Sigmoid colon (tissue), 7 donors: ENCODE results near the gene LDLRAD3. TPM values are rescaled to one million over a fixed set of nuclear protein-coding genes. Genes with fewer than 3 reads are reported as not detected.

Experiments
- DNase-seq: peaks from one replicate; pipeline ENCODE4 v3.0.0-alpha.2; 2019
- H3K27ac ChIP-seq, 4 donors: fragments of 200-600 bp; sonication (generic); one replicate each; pipeline ENCODE4 v1.5.1; 2016 to 2019; ENCODE audit warnings: mild to moderate bottlenecking in 1 of 4
- H3K27me3 ChIP-seq, 3 donors: fragments of 200-600 bp; sonication (generic); one replicate each; pipeline ENCODE4 v1.5.1; 2019; ENCODE audit warnings: mild to moderate bottlenecking in 1 of 3
- H3K36me3 ChIP-seq, 4 donors: fragments of 200-600 bp; sonication (generic); one replicate each; pipeline ENCODE4 v1.5.1; 2016 to 2019
- H3K4me1 ChIP-seq, 4 donors: fragments of 200-600 bp; sonication (generic); one replicate each; pipeline ENCODE4 v1.5.1; 2017 to 2019
- H3K4me3 ChIP-seq, 4 donors: fragments of 200-600 bp; sonication (generic); one replicate each; pipeline ENCODE4 v1.5.1; 2017 to 2019; ENCODE audit warnings: mild to moderate bottlenecking in 2 of 4, moderate library complexity in 1 of 4
- H3K9me3 ChIP-seq, 4 donors: fragments of 200-600 bp in 3 of 4; sonication (generic) in 3 of 4; one replicate each; pipeline versions ENCODE4 v1.5.1 to v1.6.1; 2013 to 2019
- CTCF ChIP-seq, 4 experiments: fragments of 450-650 bp in 3 of 4; fragments of 200-600 bp in 1 of 4; IDR thresholded peaks; one replicate each; pipeline ENCODE4 v1.5.1; 2016 to 2019; ENCODE audit warnings: antibody characterized with exemption in 4 of 4, mild to moderate bottlenecking in 3 of 4, moderate library complexity in 2 of 4
- EP300 ChIP-seq, 4 donors: sonication (generic); formaldehyde crosslinking; IDR thresholded peaks; one replicate each; pipeline ENCODE4 v1.6.1; 2017; ENCODE audit warnings: antibody characterized with exemption in 4 of 4
- POLR2A ChIP-seq, 2 donors: fragments of 450-650 bp; IDR thresholded peaks; one replicate each; pipeline ENCODE4 v1.6.1; 2016; ENCODE audit warnings: antibody characterized with exemption in 2 of 2, mild to moderate bottlenecking in 2 of 2, moderate library complexity in 2 of 2
- POLR2AphosphoS5 ChIP-seq, 4 donors: sonication (generic); formaldehyde crosslinking; IDR thresholded peaks; one replicate each; pipeline ENCODE4 v1.6.1; 2017; ENCODE audit warnings: antibody characterized with exemption in 4 of 4
- WGBS, 2 donors: extraction: QIAGEN DNeasy Blood & Tissue Kit; methylation state at CpG; one replicate each; pipeline ENCODE4 v1.1.7; 2013; 5-methylcytosine and 5-hydroxymethylcytosine counted together
- intact Hi-C: fragments of 100-400 bp; cut with DNase I; formaldehyde crosslinking; loops from one replicate; pipeline ENCODE4 v1.15.1; 2023
- polyA plus RNA-seq, 3 donors: library from polyadenylated mRNA; stranded (reverse); fragments of 200-250 nt; gene quantifications; one replicate each; pipeline ENCODE4 v1.2.3, GENCODE V29; 2013
- total RNA-seq, 4 donors: library from RNA; depleted of rRNA; stranded (reverse); fragments of >200 nt; gene quantifications; one replicate each; pipeline ENCODE4 v1.1.0, GENCODE V29; 2016
- donor health status: healthy with polysubstance abuse.
- donor health status: Bipolar disorder and iron deficiency.
- donor health status: healthy.

The LDLRAD3 gene
- total and polyA plus RNA-seq, 7 donors, result 0.23 to 23.4 (median 10.2) TPM

DNA sequence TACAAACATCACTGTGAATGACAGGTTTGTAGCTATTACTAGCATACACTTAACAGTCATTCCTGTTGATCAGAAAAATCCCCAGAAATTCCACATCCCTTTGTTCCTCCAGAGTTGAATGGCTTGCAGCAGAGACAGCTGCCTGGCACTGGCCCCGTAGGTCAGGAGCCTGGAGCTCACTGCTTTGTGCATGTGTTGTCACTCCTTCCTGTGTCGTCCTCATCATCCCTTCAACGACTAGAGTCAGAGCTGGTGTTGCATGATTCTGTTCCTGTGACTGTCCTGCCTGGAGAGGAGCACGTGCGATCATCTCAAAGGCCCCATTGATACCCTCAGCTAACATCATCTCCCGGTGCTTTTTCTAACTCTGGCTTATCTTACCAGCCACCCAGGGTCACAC is 58.3 kb downstream of the LDLRAD3 start:
- Histone ChIP-seq H3K4me1 (no peaks in the 10 kb centered on the region), H3K27me3 (no peaks in the 10 kb centered on the region), H3K27ac (no peak overlapping the region), H3K36me3 (no peaks in the 10 kb centered on the region), H3K4me3 (no peak overlapping the region), H3K9me3 (peaks cover 0 to 6% (median 0%) of the 10 kb centered on the region in 4 donors)
- no peak for DNase-seq
- intact Hi-C loops, result no loop called here
- 77 to 87% methylated on average over 6 of the region's 6 CpGs for WGBS, 2 donors
- TF ChIP-seq POLR2A (IDR thresholded peaks at IDR 0.05), result no peak
- no peak for TF ChIP-seq EP300 (IDR thresholded peaks at IDR 0.05)
- TF ChIP-seq CTCF (IDR thresholded peaks at IDR 0.05), result no peak
- TF ChIP-seq POLR2AphosphoS5 (IDR thresholded peaks at IDR 0.05), result no peak

DNA sequence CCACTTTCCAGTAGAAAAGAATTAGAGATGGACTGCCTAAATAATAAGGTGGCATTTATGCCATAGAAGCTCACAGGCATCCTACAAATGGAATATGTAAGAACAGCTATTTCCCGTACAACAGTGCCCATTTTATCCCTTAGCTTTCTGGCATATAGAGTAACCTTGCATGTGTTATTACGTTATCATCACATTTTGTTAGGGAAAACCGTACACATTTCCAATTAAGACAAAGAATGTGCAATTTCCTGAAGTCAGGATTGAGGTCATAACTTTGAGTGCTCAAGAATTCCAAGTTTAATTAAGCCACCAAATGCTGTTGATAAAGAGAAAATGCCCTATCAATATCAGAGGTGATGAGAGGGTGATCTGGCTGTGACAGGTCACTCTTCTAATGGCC is 58.9 kb downstream of the LDLRAD3 start:
- H3K27ac ChIP-seq, result no peak overlapping the region
- no peaks in the 10 kb centered on the region for H3K4me1 ChIP-seq
- no peak for TF ChIP-seq EP300 (IDR thresholded peaks at IDR 0.05)
- 88 to 92% methylated on average over 3 of the region's 3 CpGs for WGBS, 2 donors
- H3K9me3 ChIP-seq, result peaks cover 0 to 6% (median 0%) of the 10 kb centered on the region in 4 donors
- H3K27me3 ChIP-seq, result no peaks in the 10 kb centered on the region
- no peaks in the 10 kb centered on the region for H3K36me3 ChIP-seq
- DNase-seq, result no peak
- no peak overlapping the region for H3K4me3 ChIP-seq
- intact Hi-C loops, result no loop called here

DNA sequence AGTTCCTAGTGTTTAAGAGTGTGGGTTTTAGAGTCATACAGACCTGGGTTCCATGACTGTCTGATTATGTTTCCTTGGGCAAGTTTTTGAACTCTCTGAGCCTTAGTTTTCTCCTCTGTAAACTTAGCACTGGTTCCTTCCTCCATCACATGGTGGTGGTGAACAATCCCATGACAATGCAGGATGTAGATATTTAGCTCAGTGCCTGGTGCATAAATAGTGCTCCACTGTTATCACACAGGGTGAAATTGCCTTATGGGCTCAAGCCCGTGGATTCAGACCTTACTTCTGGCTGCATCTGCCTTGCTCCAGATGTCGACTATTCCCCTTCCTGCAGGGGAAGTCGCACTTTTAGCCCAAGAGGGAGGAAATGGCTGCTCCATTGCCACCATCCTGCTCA is 62.7 kb downstream of the LDLRAD3 start:
- no peak for DNase-seq
- Histone ChIP-seq H3K9me3 (peaks cover 0 to 6% (median 0%) of the 10 kb centered on the region in 4 donors), H3K4me3 (no peak overlapping the region), H3K27ac (no peak overlapping the region), H3K36me3 (no peaks in the 10 kb centered on the region), H3K27me3 (no peaks in the 10 kb centered on the region), H3K4me1 (peaks cover 0 to 20% (median 8%) of the 10 kb centered on the region in 4 donors)
- TF ChIP-seq POLR2A (IDR thresholded peaks at IDR 0.05), result no peak
- no peak for TF ChIP-seq CTCF (IDR thresholded peaks at IDR 0.05)
- no peak for TF ChIP-seq EP300 (IDR thresholded peaks at IDR 0.05)
- no peak for TF ChIP-seq POLR2AphosphoS5 (IDR thresholded peaks at IDR 0.05)
- 64 to 75% methylated on average over 3 of the region's 3 CpGs for WGBS, 2 donors
- intact Hi-C loops, result no loop called here

- TF ChIP-seq EP300 (IDR thresholded peaks at IDR 0.05) (no peak), POLR2A (IDR thresholded peaks at IDR 0.05) (no peak), POLR2AphosphoS5 (IDR thresholded peaks at IDR 0.05) (no peak), CTCF (IDR thresholded peaks at IDR 0.05) (no peak)
- Histone ChIP-seq H3K9me3 (peaks cover 0 to 6% (median 0%) of the 10 kb centered on the region in 4 donors), H3K27ac (no peak overlapping the region), H3K27me3 (no peaks in the 10 kb centered on the region), H3K4me1 (peaks cover 0 to 20% (median 8%) of the 10 kb centered on the region in 4 donors), H3K4me3 (no peak overlapping the region), H3K36me3 (no peaks in the 10 kb centered on the region)
- 78 to 87% methylated on average over 8 of the region's 8 CpGs for WGBS, 2 donors
- intact Hi-C loops, result no loop called here
- DNase-seq, result no peak
These were observed 63.3 kb downstream of the LDLRAD3 start for GRCh38 chr11:36007127-36007655.

DNA sequence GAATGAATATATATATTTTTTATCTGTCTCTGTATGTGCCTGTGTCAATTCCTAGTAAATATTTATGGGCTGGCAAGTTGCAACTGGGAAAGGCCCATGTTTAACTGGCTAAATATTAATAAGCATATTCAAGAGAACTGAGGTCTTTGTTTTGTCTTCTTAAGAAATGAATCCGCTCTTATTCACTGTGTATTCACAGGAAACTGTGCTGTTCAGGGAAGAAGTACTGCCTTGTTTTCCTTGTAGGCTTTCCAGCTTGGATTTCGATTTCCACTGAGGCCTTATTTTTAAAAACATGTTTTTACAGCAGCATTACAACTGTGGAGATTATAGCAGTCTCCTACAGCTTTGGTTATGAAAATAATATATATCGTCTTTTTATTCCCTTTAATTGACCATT is 64.7 kb downstream of the LDLRAD3 start:
- peaks cover 0 to 6% (median 0%) of the 10 kb centered on the region in 4 donors for H3K9me3 ChIP-seq
- no peak for DNase-seq
- H3K36me3 ChIP-seq, result no peaks in the 10 kb centered on the region
- intact Hi-C loops, result no loop called here
- no peak overlapping the region for H3K4me3 ChIP-seq
- WGBS, 2 donors, result 83 to 89% methylated on average over 3 of the region's 3 CpGs
- H3K4me1 ChIP-seq, result peaks cover 0 to 20% (median 8%) of the 10 kb centered on the region in 4 donors
- no peak overlapping the region for H3K27ac ChIP-seq
- TF ChIP-seq CTCF (IDR thresholded peaks at IDR 0.05) (no peak), POLR2AphosphoS5 (IDR thresholded peaks at IDR 0.05) (no peak), POLR2A (IDR thresholded peaks at IDR 0.05) (no peak), EP300 (IDR thresholded peaks at IDR 0.05) (no peak)
- H3K27me3 ChIP-seq, result no peaks in the 10 kb centered on the region
